ENCODE data around the gene LEF1. TPM values are rescaled to one million over a fixed set of nuclear protein-coding genes. Genes with fewer than 3 reads are reported as not detected.

The LEF1 gene
- polyA plus RNA-seq = 1 to 10 TPM in 2 of 3 donors, under 1 TPM in 1; 1.00 to 1.7 (median 1.2) TPM

GRCh38 chr4:108168671-108169523 lies at the start of gene LEF1:
TSS of gene LEF1 (minus strand) at chr4:108168932. CDS start at chr4:108167767, 1,165 bp downstream.
- 1 to 2% (median 1%) methylated on average over 55 to 61 of the region's 61 CpGs for WGBS, 3 donors
- H3K27ac ChIP-seq (ENCODE audit: low read depth, low read length) = no peak within 1 kb of the TSS

- H3K27ac ChIP-seq (ENCODE audit: low read depth, low read length) = no peak overlapping the region
Observed at GRCh38 chr4:108216510-108216909, 47.8 kb upstream of the LEF1 start.

GRCh38 chr4:108215055-108215454 lies 46.3 kb upstream of the LEF1 start:
- no peak overlapping the region for H3K27ac ChIP-seq (ENCODE audit: low read depth, low read length)
- WGBS, 3 donors = 89 to 94% (median 92%) methylated on average over 4 of the region's 4 CpGs

- WGBS, 3 donors = 81 to 86% (median 82%) methylated on average over 4 of the region's 4 CpGs
- no peak overlapping the region for H3K27ac ChIP-seq (ENCODE audit: low read depth, low read length)
Observed at GRCh38 chr4:108213723-108214122, 45.0 kb upstream of the LEF1 start.

GRCh38 chr4:108213308-108213707 lies 44.6 kb upstream of the LEF1 start:
- WGBS, 3 donors = 71 to 81% (median 81%) methylated on average over 3 of the region's 3 CpGs
- no peak overlapping the region for H3K27ac ChIP-seq (ENCODE audit: low read depth, low read length)

GRCh38 chr4:108210989-108211835 lies 42.5 kb upstream of the LEF1 start:
- 78 to 86% (median 82%) methylated on average over 5 of the region's 5 CpGs for WGBS, 3 donors
- no peak overlapping the region for H3K27ac ChIP-seq (ENCODE audit: low read depth, low read length)

GRCh38 chr4:108209489-108209888 lies 40.8 kb upstream of the LEF1 start:
- WGBS, 3 donors = 68 to 96% (median 95%) methylated on average over 2 of the region's 2 CpGs
- H3K27ac ChIP-seq (ENCODE audit: low read depth, low read length) = no peak overlapping the region

GRCh38 chr4:108205859-108206258 lies 37.1 kb upstream of the LEF1 start:
- no peak overlapping the region for H3K27ac ChIP-seq (ENCODE audit: low read depth, low read length)
- WGBS, 3 donors = 75 to 94% (median 88%) methylated on average over 1 of the region's 1 CpG

- H3K27ac ChIP-seq (ENCODE audit: low read depth, low read length) = no peak overlapping the region
- 89 to 91% (median 90%) methylated on average over 2 of the region's 2 CpGs for WGBS, 3 donors
Observed at GRCh38 chr4:108204518-108204917, 35.8 kb upstream of the LEF1 start.

GRCh38 chr4:108203377-108203776 lies 34.6 kb upstream of the LEF1 start:
- H3K27ac ChIP-seq (ENCODE audit: low read depth, low read length) = no peak overlapping the region
- WGBS, 3 donors = 78 to 82% (median 79%) methylated on average over 3 of the region's 3 CpGs

- H3K27ac ChIP-seq (ENCODE audit: low read depth, low read length) = no peak overlapping the region
- WGBS, 3 donors = 95% methylated on average over 2 of the region's 2 CpGs
Observed at GRCh38 chr4:108201774-108202173, 33.0 kb upstream of the LEF1 start.

GRCh38 chr4:108199881-108200280 lies 31.1 kb upstream of the LEF1 start:
- no peak overlapping the region for H3K27ac ChIP-seq (ENCODE audit: low read depth, low read length)
- 54 to 75% (median 72%) methylated on average over 1 of the region's 1 CpG for WGBS, 3 donors

- WGBS, 3 donors = 56 to 66% (median 65%) methylated on average over 4 of the region's 4 CpGs
- no peak overlapping the region for H3K27ac ChIP-seq (ENCODE audit: low read depth, low read length)
Observed at GRCh38 chr4:108193886-108194672, 25.3 kb upstream of the LEF1 start.

- 88 to 89% (median 89%) methylated on average over 3 of the region's 3 CpGs for WGBS, 3 donors
- H3K27ac ChIP-seq (ENCODE audit: low read depth, low read length) = no peak overlapping the region
Observed at GRCh38 chr4:108192935-108193334, 24.2 kb upstream of the LEF1 start.

GRCh38 chr4:108192056-108192455 lies 23.3 kb upstream of the LEF1 start:
- 81 to 83% (median 81%) methylated on average over 3 of the region's 3 CpGs for WGBS, 3 donors

GRCh38 chr4:108191269-108191914 lies 22.7 kb upstream of the LEF1 start:
- H3K27ac ChIP-seq (ENCODE audit: low read depth, low read length) = no peak overlapping the region
- WGBS, 3 donors = 90 to 95% (median 93%) methylated on average over 4 of the region's 4 CpGs

More at GRCh38 chr4:108192056-108192455, 23.3 kb upstream of the LEF1 start:
- no peak overlapping the region for H3K27ac ChIP-seq (ENCODE audit: low read depth, low read length)

GRCh38 chr4:108188770-108189169 lies 20.0 kb upstream of the LEF1 start:
- no peak overlapping the region for H3K27ac ChIP-seq (ENCODE audit: low read depth, low read length)
- 62 to 77% (median 71%) methylated on average over 2 of the region's 2 CpGs for WGBS, 3 donors

GRCh38 chr4:108185252-108185651 lies 16.5 kb upstream of the LEF1 start:
- 76 to 90% (median 84%) methylated on average over 3 of the region's 3 CpGs for WGBS, 3 donors
- no peak overlapping the region for H3K27ac ChIP-seq (ENCODE audit: low read depth, low read length)
